Keratinocyte (primary cell): ENCODE data around the gene DGKH.

Source experiments
- EZH2 ChIP-seq: IDR thresholded peaks from one replicate; pipeline ENCODE4 v1.6.1; 2012; ENCODE audit warnings: inconsistent platforms, mild to moderate bottlenecking, low read length, moderate library complexity
- TF ChIP-seq, protein P1 (sequence below), 3 experiments: IDR thresholded peaks in 1 of 3; conservative IDR thresholded peaks in 1 of 3; optimal IDR thresholded peaks in 1 of 3; 2 replicates in 2 of 3; 3 replicates in 1 of 3; pipeline versions ENCODE3 to v1.5.1; 2011; ENCODE audit warnings: low read length in 3 of 3, mild to moderate bottlenecking in 3 of 3, moderate library complexity in 2 of 3, control low read depth in 1 of 3, inconsistent platforms in 1 of 3; ENCODE audit not compliant: insufficient read depth in 2 of 3; ENCODE audit errors: extremely low read depth in 1 of 3

DNA sequence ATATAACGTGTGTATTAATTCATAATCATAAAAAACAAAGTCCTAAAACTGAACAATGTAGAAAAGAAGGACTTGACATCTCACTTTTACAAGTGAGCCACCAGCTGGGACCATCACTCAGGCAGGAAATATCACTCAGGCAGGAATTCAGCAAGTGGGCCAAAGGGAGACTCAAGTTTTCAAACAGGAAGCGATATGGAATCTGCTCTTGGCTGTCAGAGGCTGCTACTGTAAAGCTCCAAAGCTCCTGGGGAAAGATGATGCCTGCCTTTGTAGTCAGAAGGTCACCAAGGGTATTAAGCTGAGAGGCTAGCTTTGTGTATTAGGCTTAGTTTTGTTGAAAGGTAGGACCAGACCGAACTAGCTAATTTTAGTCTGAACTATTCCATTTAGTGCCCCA lies 218.0 kb downstream of the DGKH start:
- TF ChIP-seq, protein P1, sequence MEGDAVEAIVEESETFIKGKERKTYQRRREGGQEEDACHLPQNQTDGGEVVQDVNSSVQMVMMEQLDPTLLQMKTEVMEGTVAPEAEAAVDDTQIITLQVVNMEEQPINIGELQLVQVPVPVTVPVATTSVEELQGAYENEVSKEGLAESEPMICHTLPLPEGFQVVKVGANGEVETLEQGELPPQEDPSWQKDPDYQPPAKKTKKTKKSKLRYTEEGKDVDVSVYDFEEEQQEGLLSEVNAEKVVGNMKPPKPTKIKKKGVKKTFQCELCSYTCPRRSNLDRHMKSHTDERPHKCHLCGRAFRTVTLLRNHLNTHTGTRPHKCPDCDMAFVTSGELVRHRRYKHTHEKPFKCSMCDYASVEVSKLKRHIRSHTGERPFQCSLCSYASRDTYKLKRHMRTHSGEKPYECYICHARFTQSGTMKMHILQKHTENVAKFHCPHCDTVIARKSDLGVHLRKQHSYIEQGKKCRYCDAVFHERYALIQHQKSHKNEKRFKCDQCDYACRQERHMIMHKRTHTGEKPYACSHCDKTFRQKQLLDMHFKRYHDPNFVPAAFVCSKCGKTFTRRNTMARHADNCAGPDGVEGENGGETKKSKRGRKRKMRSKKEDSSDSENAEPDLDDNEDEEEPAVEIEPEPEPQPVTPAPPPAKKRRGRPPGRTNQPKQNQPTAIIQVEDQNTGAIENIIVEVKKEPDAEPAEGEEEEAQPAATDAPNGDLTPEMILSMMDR (optimal IDR thresholded peaks at IDR 0.05 in 1 of 3, IDR thresholded peaks at IDR 0.05 in 1 of 3, conservative IDR thresholded peaks at IDR 0.05 in 1 of 3; ENCODE audit: extremely low read depth in 1 of 3, insufficient read depth in 2 of 3, low read length in 3 of 3) = no peak
- no peak for TF ChIP-seq EZH2
